HG03520 (cell line): ENCODE data around the gene SAA1.

ENCODE experiments used
- ATAC-seq: cut with Tn5 transposase; IDR thresholded peaks from one replicate; pipeline ENCODE4 v1.9.1; 2021; ENCODE audit warnings: mild to moderate bottlenecking, moderate library complexity; ENCODE audit not compliant: unreplicated experiment

Gene SAA1

DNA sequence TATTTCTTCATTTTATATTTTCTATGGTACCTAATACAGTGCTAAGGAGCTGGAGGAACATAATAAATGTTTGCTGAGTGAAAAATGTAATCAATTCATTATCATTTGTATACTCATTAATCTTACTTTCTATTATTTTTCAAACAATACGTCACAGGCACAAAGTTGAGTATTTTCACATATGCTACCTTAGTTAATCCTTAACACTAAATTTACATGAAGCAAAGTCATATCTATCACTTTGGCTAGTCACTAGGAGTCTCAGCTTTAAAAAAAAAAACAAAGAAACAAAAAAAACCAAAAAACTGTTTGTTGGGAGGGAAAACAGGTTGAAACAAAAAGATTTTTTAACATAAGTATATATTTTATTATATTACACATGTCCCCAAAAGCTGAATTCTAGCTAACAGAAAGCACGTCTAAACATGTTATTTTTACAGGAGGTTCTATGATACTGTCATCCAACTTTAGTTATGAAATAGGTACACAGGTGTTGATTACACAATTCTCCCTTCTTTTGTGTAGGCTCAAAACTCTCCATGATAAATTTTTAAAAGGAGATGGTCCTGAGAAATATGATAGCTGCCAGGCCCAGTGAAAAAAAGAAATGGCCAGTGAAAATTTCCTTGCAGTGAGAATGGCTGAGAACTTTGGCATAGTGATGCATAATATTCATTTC, 41.5 kb downstream of the SAA1 start:
- no peak for ATAC-seq

DNA sequence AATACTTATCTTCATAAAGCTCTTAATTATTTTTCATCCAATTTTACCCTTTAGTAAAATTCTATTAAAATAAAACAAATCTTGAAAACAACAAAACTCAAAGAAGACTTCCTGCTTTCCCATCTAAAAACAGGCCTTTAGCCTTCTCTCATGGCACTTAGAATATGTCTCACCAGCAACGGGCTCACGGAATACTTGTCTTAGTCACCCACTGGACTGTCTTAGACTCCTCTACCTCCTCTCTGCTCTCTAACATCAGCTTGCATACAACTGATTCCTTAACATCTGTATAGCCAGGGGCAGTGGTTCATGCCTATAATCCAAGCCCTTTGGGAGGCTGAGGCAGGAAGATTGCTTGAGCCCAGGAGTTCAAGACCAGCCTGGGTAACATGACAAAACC, 42.2 kb downstream of the SAA1 start:
- ATAC-seq, result no peak

DNA sequence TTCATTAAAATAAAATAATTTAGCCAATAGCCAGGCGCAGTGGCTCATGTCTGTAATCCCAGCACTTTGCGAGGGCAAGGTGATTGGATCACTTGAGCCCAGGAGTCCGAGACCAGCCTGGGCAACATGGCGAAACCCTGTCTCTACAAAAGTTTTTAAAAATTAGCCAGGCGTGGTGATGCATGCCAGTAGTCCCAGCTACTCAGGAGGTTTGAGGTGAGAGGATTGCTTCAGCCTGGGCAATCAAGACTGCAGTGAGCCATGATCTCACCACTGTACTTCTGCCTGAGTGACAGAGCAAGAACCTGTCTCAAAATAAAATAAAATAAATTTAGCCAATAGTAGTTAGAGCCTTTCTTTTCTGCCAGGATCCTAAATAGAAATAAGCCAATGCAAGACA, 43.6 kb downstream of the SAA1 start:
- no peak for ATAC-seq

DNA sequence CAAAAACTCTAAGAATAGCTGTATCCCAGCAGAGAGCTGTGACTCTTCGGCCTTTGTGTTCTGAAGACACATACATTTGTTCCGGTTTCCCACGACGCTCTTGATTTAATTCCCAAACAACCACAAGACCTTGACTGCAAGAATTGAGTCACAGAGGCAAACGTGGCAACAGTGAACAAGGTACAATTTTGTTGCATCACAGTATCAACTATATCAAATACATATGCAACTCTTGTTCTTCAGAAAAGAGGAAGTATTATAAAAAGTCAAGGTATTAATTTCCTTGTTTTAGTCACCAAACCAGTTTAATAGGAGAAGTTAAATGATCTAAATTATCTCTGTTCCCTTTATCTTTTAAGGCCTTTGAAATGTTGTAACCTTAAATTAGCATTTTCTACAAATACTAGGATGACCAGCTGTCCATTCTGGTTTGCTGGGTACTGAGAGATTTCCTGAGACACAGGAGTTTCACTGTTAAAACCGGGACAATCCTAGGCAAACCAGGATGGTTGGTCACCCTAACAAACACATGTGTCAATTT, 44.8 kb downstream of the SAA1 start:
- ATAC-seq, result peak; percentile 60

DNA sequence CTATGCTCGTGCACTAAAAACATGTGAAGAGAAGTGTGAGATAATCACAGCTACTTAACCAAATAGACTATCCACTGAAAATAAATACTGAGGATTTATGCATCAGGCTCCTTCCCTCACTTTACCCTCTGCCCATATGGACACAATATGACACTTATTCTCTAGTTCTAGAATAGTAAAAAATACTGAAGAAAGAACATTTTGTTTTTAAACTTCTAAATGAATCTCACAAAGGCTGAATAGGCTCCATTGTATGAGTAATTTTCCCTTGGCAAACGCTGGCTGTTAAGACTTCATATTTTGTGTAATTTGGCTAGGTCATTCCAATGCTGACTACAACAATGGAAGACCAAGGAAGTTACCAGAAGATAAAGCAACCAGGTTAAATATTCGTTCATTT, 45.9 kb downstream of the SAA1 start:
- no peak for ATAC-seq

DNA sequence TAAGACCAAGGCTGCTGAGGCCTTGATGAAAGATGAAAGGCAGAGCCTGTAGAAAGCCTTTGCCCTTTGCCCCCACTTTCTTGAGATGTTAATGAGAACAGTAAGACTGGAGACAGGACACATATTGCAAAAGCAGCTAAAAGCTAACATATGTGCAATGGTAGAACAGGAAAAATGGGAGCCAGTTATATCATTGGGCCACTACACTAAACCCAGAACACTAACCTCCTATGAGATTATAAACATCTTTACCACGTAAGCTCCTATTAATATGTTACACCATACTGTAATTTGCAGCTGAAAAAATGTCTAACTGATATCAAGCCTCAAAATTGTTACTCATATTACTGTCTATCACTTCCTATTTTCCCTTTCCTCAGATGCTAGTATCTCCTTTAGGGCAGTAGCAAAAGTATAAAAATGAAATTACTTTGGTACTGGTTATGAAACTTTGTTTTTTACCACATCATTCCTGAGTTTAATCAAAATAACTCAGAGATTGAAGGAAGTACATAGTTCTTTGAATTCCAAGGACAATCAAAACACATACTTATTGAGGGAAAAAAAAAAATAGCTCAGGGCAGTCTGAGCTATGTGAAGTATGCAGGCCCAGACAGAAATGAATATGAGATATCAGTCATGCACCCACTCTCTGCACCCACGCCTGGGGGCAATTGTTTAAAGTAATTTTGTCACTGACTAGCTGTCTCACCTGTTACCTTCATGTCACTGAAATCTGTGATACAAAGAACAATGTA, 46.8 kb downstream of the SAA1 start:
- no peak for ATAC-seq

DNA sequence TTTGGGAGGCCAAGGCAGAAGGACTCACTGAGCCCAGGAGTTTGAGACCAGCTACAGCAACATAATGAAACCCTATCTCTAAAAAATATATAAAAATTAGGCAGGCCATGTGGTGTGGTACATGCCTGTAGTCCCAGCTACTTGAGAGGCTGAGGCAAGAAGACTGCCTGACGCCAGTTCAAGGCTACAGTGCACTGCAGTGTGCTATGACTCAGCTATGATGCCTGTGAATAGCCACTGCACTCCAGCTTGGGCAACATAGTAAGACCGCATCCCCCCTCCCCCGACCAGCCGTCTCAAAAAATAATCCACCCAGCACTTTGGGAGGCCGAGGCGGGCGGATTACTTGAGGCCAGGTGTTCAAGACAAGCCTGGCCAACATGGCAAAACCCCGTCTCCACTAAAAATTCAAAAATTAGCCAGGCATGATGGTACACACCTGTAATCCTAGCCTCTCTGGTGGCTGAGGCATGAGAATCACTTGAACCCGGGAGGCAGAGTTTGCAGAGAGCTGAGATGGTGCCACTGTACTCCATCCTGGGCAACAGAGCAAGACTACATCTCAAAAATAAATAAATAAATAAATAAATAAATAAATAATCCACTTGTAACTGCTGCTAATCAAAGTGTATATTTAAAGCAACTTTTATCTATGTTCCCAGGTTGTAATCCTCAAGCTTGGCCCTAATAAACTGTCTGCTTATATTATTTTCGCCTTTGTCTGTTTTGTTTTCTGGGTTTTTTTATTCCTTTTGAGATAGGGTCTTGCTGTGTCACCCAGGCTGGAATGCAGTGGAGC, 48.1 kb downstream of the SAA1 start:
- ATAC-seq, result no peak

DNA sequence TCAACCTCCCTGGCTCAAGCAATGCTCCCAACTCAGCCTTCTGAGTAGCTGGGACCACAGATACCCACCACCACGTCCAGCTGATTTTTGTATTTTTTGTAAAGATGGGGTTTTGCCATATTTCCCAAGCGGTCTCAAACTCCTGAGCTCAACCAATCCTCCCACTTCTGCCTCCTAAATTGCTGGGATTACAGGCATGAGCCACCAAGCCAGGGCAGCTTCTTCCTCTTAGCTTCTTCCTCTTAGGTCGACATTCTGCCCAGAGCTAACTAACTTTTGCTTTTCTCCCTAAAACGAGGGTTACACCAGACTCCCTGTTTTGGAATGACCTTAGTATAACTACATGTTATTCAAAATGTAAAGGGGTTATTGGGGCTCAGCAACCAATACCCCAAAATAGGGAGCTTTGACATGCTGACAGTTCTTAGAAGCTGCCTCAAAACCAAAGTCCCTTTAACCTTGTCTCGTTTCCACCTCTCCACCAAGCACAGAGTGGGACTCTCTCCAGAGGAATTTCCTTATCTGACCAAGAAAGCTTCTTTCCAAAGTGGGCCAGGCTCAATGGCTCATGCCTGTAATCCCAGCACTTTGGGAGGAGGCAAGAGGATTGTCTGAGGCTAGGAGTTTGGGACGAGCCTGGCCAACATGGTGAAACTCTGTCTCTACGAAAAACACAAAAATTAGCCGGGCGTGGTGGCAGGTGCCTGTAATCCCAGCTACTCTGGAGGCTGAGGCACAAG, 48.9 kb downstream of the SAA1 start:
- no peak for ATAC-seq

DNA sequence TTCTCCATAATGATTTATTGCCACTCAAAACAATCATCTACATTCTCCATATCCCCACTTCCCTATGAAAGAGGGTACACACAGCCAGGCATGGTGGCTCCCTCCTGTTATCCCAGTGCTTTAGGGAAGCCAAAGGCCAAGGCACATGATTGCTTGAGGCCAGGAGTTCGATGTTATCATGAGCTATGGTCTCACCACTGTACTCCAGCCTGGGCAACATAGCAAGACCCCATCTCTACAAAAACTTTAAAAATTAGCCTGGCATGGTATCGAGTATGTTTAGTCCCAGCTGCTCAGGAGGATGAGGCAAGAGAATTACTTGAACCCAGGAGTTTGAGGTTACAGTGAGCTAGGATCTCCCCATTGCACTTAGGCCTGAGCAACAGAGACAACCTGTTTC, 49.8 kb downstream of the SAA1 start:
- no peak for ATAC-seq

DNA sequence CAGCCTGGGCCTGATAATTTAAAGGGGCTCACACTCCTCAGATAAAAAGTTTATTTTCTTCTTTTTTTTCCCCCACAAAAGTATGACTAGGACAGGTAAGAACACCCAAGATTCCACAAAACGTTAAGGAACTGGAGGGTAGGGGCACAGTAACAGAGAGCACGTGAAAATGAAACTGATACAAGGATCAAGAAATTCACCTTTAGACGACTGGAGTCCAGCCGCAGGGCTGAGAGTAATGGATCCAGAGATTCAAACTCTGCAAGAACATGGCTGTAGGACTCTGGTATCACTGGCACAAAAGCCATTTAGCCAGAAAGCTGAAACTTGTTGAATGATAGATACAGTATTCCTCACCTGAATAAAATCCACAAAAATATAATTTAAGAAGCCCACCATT, 51.5 kb downstream of the SAA1 start:
- no peak for ATAC-seq
